ENCODE results near the gene OR2AG1. TPM values are rescaled to one million over a fixed set of nuclear protein-coding genes. Genes with fewer than 3 reads are reported as not detected.
"Not testable (repeated sequence)": the region's sequence is repeated elsewhere in the genome, so short reads cannot be mapped to it uniquely, and the experiment has no call there.

Gene OR2AG1
- total RNA-seq, 1 donor = under 0.01 TPM

DNA sequence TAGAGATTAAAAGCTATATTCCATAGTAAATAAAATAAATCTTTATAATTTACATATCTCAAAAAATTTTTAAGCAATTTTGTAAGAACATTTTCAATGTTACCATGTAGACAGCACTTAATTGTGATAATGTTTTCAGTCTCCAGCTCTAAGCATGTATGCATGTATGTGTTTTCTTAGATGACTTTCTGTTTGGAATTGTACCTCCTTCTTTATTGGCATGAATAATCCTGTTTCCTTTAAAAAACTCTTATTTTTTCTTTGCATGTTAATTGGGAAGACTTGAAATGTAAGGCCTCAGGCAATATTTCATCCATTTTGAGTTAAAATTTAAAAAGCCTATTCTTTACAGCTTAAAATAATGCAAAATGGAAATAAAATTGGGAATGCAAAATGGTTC, 2.0 kb upstream of the OR2AG1 start:
- no peak for DNase-seq (ENCODE audit: low read depth in 2 of 3, low spot score in 2 of 3)

DNA sequence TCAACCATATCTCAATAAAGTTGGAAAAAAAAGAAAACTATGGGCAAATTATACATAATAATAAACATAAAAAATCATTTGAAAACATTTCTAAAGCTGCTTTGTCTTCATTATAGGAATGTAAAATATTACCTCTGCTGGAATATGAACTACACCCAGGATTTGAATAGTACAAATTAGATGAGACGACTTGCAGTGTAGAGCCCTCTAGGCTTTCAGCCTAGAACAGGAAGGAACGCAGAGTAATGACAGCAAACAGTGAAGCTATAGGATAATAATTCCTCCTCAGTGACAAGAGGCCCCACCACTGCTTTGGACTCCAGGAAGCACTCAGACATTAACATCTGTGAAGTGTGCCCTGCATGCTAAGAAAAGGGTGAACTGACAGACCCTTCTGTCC, 7.7 kb downstream of the OR2AG1 start:
- no peak for DNase-seq (ENCODE audit: low read depth in 2 of 3, low spot score in 2 of 3)

DNA sequence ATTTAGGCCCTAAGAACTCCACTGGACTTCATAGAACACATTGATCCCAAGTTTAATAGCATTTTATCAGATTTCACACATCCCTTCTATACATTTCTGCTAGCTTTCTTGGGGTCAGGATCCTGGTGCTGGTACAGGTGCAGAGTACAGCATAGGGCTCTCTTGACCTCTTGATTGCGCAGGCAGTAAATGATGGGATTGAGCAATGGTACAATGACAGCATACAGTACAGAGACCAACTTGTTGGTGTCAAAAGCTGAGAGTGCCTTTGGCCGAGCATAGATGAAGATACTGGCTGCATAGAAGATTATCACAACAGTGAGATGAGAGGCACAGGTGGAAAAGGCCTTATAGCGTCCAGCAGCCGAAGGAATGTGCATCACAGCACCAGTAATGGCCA, 11.8 kb downstream of the OR2AG1 start:
- no peak for DNase-seq (ENCODE audit: low read depth in 2 of 3, low spot score in 2 of 3)

DNA sequence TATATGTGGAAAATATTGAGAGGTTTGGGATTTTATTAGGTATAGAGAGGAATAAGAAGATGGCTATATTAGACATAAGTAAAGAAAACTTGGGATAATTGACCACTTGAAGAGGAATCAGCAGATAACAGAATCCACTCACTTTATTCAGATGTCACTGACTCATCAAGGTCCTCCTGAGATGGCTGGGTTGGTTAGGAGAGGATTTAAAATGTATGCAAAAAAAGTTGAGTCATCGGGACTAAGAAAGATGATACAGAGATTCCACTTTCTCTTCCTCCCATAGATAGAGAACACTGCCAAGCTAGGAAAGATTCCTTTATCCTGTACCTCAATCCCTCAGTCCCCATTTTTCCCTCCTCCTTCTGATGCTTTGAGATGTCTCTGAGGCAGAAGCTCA, 16.6 kb downstream of the OR2AG1 start, which contains the start of gene OR6A2:
OR6A2 (minus strand) TSS at position 288 of the 400 bp plus-strand sequence. CDS start 3,981 bp downstream, outside the sequence.
- DNase-seq (ENCODE audit: low read depth in 2 of 3, low spot score in 2 of 3) = no peak

DNA sequence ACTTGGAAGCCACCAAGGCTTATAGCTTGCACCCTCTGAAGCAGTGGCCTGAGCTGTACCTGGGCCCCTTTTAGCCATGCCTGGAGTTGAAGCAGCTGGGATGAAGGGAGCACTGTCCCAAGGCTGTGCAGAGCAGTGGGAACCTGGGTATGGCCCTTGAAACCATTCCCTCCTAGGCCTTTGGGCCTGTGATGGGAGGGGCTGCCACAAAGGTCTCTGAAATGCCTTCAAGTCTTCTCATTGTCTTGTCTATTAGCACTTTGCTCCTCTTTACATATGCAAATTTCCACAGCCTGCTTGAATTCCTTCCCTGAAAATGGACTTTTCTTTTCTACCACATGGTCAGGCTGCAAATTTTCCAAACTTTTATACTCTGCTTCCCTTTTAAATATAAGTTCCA, 18.3 kb downstream of the OR2AG1 start:
- not testable (repeated sequence) for DNase-seq (ENCODE audit: low read depth in 2 of 3, low spot score in 2 of 3)

DNA sequence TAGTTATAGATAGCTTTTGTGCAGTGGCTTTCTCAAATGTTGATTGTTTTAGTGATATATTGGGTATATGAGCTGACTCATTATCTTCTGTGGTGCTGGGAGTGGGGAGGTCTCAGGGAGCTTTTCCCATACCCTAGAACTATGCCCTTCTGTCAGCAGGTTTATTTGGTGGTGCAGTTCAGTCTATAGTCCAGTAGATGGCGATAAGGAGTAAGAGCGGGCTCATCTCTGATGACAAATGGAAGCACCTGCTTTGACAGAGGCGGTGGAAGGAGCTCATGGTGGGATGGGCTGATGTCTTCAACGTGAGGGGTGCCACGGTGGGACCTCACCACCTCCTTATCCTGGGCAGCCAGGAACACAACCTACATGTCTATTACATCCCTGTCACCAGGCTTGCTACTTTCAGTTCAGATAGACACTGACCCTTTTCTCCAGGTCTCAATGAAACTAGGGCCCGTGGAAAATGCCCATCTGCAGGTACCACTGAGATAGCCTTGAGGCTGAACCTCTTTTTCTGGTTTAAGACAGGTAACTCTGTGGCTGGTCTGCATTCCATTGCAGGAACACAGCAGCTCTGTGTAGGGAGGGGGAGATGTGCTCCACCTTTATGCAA, 29.7 kb downstream of the OR2AG1 start:
- DNase-seq (ENCODE audit: low read depth in 2 of 3, low spot score in 2 of 3) = peak; percentile 23 to 71 (median 29)

DNA sequence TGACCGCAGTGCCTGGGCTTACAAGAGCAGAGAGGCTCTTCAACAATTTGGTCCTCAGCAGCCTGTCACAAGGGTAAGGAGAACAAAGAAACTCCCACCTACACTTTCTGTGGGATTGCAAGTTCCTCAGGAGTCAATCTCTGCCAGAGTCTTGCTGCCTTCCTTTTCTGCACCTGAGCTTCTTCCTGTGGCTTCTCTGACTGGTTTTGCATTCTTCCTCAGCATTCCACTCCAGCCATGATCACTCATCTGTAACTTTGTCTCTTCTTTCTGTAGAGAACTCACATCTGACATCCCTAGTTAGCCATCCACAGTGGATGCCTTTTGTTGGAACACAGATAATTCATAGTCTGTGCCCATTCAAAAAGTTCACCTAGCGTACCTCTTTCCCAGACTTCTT, 30.8 kb downstream of the OR2AG1 start:
- no peak for DNase-seq (ENCODE audit: low read depth in 2 of 3, low spot score in 2 of 3)

DNA sequence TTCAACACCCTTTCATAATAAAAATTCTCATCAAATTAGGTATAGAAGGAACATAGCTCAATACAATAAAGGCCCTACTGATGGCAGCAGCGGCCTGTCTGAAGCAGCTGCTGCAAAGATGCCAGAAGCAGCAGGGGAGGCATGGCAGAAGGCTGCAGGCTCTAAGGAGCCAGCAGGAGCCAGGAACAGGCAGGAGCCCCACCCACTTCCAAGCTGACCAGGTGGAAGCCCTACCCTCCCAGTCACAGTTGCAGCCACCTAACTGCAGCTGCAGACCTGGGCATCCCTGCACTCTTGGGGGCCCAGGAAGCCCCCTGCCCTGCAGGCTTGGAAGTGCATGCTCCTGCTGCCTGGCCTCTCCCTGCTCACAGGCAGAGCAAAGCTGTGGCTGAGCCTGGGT, 34.9 kb downstream of the OR2AG1 start:
- DNase-seq (ENCODE audit: low read depth in 2 of 3, low spot score in 2 of 3) = no peak

DNA sequence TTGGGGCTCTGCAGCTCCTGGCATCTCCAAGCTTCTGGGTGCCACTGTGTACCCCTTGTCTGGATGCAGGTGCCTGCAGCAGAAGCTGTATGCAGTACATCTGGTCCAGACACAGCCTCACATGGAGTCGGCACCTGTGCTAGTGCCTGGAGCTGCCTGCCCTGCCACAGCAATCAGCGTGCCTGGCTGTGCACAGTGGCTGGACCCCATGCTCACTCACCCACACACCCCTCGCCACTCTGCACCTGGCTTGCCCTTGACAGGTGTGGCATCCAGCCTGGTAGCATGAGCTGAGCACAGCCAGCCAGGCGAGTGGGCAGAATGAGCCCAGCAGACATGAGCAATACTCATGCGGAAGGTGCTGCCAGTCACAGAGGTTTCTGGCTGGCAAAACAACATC, 36.1 kb downstream of the OR2AG1 start:
- no peak for DNase-seq (ENCODE audit: low read depth in 2 of 3, low spot score in 2 of 3)

DNA sequence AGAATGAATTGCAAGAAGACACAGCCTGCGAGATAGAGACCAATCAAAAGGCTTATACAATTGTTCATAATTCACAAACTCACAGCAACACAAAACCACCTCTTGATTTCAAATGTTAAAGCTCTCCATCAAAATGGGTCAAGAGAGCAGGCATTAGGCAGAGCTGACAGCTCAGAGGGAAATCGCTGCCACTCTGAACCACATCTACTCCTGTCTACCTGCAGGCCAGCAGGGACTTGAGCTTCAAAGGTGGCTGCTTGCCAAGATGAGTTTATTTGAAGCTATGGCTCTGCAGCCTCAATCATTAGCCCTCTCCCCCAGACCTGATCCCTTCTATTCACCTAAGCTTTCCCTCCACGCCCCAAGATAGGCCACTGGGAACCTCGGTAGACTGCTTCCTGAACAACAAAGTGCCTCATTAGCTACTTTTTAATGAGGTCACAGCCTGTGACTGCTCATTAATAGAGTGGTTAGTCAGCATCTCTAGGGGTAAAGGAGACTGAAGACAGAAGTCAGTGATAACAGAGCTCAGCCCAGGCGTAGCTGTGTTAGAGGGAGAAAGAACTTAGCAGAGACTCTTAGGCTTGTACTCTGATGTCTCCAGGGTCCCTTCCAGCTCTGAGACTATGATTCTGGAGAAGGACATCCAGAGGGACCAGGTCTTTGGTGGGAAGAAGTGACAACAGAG, 41.5 kb downstream of the OR2AG1 start:
- no peak for DNase-seq (ENCODE audit: low read depth in 2 of 3, low spot score in 2 of 3)

DNA sequence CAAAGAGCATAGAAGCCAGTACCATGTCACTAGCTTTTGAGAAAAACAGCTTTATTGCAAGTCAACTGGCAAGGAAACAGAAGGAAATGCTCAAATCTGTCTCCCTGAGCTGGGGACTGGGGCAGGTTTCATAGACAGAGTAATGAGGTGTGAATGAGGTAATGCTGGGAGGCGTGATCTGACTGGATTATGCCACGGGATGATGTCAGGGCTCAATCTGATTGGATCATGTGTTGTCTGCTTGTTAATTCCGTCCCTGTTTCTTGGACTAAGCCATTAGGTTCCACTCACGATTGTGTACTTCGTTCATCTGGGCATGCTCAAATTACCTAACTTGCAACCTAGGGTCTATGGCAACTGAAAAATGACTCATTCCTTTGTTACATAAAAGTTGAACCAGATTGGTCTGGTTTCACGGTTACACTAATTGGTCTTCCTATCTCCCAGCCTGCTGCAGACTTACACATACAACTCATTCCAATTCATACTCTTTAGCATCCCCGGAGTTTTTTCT, 42.5 kb downstream of the OR2AG1 start:
- DNase-seq (ENCODE audit: low read depth in 2 of 3, low spot score in 2 of 3) = no peak

DNA sequence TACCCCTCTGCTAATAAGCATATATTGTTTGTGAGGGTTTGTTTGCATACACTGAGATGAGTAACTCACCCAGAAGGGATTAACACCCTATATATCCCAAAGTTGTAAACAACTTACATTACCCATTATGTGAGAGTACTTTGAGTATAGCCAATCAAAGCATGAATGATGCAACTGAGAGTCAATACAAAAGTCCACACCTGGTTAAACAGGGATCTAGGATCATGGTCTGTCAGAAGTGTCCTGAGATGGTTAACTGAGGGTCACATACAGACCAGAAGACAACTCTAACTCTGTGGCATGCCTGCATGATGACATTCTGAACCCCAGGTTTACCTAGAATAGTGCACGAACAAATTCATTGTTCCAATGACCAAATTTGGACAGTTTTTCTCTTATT, 45.3 kb downstream of the OR2AG1 start:
- no peak for DNase-seq (ENCODE audit: low read depth in 2 of 3, low spot score in 2 of 3)

DNA sequence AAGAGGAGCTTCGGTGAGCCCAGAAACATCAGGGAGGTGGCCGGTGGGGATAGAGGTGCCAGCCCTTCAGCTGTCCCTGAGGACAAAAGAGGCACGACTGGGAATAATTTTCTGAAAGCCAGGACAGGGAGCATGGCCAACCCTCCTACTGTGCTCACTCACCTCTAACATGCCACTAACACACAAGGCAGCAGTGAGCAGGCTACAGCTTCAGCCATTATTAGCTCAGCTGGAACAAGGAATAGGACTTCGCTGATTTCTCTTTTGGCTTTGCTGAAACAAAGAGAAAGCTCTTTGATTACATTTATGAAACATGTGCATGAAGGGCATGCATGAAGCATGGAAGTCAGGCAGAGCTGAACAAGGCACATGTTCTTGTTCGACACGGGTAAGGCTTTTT, 50.5 kb downstream of the OR2AG1 start:
- DNase-seq (ENCODE audit: low read depth in 2 of 3, low spot score in 2 of 3) = no peak

DNA sequence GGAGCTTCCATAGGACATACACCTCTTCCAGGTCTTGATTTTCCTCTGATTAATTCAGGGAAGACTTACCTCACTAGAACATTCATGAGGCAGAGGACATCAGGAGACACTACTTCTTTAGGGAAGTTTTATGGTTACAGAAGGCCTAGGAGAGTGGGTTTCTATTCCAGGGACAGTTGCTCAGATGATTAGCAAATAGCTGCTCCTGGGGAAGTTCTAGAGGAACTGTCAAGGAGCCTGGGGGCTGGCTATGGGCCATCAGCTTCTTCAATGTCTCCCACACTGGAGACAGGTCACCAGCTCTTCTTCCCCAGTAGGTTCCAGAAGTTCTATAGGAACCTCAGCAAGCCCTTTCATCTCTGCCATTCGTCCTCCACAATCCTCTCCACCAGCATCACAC, 51.2 kb downstream of the OR2AG1 start:
- no peak for DNase-seq (ENCODE audit: low read depth in 2 of 3, low spot score in 2 of 3)

Other genes with a start within 250 kb of the OR2AG1 start
- 11.0 TPM for gene RRP8, start 179.4 kb upstream of the OR2AG1 start, total RNA-seq
- gene ILK, start 179.2 kb upstream of the OR2AG1 start, total RNA-seq = 107 TPM
- gene TAF10, start 170.8 kb upstream of the OR2AG1 start, total RNA-seq = 37.7 TPM
- 260 TPM for gene TPP1, start 163.6 kb upstream of the OR2AG1 start, total RNA-seq
- 22.4 TPM for gene DCHS1, start 127.2 kb upstream of the OR2AG1 start, total RNA-seq
- gene MRPL17, start 99.7 kb upstream of the OR2AG1 start, total RNA-seq = 16.2 TPM
- gene OR2AG2, start 11.0 kb upstream of the OR2AG1 start, total RNA-seq = 1.6 TPM
- 2.4 TPM for gene OR6A2, start 16.7 kb downstream of the OR2AG1 start, total RNA-seq
- gene OR10A5, start 62.7 kb downstream of the OR2AG1 start, total RNA-seq = not detected
- under 0.01 TPM for gene OR10A2, start 80.0 kb downstream of the OR2AG1 start, total RNA-seq
- gene OR10A4, start 93.6 kb downstream of the OR2AG1 start, total RNA-seq = not detected
- 2.4 TPM for gene OR2D2, start 109.5 kb downstream of the OR2AG1 start, total RNA-seq
- gene OR2D3, start 138.0 kb downstream of the OR2AG1 start, total RNA-seq = not detected
- gene ZNF215, start 143.4 kb downstream of the OR2AG1 start, total RNA-seq = 2.7 TPM
- gene ZNF214, start 237.3 kb downstream of the OR2AG1 start, total RNA-seq = 1.3 TPM
- gene NLRP14, start 237.5 kb downstream of the OR2AG1 start, total RNA-seq = under 0.01 TPM

All from hematopoietic multipotent progenitor cell (in vitro differentiated cells).